H9 (cell line): ENCODE measurements around the gene EME1. TPM values are rescaled to one million over a fixed set of nuclear protein-coding genes. Genes with fewer than 3 reads are reported as not detected.

Experiments used
- DNase-seq: peaks from one replicate; pipeline ENCODE4 v3.0.0-alpha.2; 2017
- H2AFZ ChIP-seq: one replicate; pipeline ENCODE4 v1.6.1; 2013; ENCODE audit warnings: mild to moderate bottlenecking, low read length, control low read depth, moderate library complexity
- H2AK5ac ChIP-seq: 2 replicates; pipeline ENCODE4 v1.6.1; 2013; ENCODE audit warnings: low read length, control low read depth, mixed read lengths; ENCODE audit not compliant: insufficient read length
- H2BK120ac ChIP-seq: one replicate; pipeline ENCODE4 v1.6.1; 2013; ENCODE audit warnings: low read depth, mild to moderate bottlenecking, low read length, control low read depth, inconsistent platforms; ENCODE audit not compliant: poor library complexity, severe bottlenecking
- H2BK12ac ChIP-seq: 2 replicates; pipeline ENCODE4 v1.6.1; 2013; ENCODE audit warnings: low read length, control low read depth, mixed read lengths, low read depth; ENCODE audit not compliant: insufficient read length
- H2BK15ac ChIP-seq: 2 replicates; pipeline ENCODE4 v1.6.1; 2013; ENCODE audit warnings: low read depth, low read length, control low read depth
- H2BK20ac ChIP-seq: one replicate; pipeline ENCODE4 v1.6.1; 2013; ENCODE audit warnings: low read depth, mild to moderate bottlenecking, low read length, control low read depth, inconsistent platforms; ENCODE audit not compliant: poor library complexity, severe bottlenecking
- H2BK5ac ChIP-seq: 2 replicates; pipeline ENCODE4 v1.6.1; 2013; ENCODE audit warnings: low read length, control low read depth, mixed read lengths; ENCODE audit not compliant: insufficient read length
- H3K14ac ChIP-seq: 2 replicates; pipeline ENCODE4 v1.6.1; 2013; ENCODE audit warnings: low read length, control low read depth; ENCODE audit not compliant: insufficient read depth
- H3K18ac ChIP-seq: 2 replicates; pipeline ENCODE4 v1.6.1; 2013; ENCODE audit warnings: low read depth, mild to moderate bottlenecking, mixed read lengths, low read length, control low read depth; ENCODE audit not compliant: insufficient read length
- H3K23ac ChIP-seq: 2 replicates; pipeline ENCODE4 v1.6.1; 2013; ENCODE audit warnings: low read length, control low read depth, mixed read lengths, low read depth; ENCODE audit not compliant: insufficient read length
- H3K23me2 ChIP-seq: 2 replicates; pipeline ENCODE4 v1.6.1; 2013; ENCODE audit warnings: low read depth, mild to moderate bottlenecking, mixed read lengths, low read length, control low read depth; ENCODE audit not compliant: insufficient read length, poor library complexity, severe bottlenecking
- H3K27ac ChIP-seq: 2 replicates; pipeline ENCODE4 v1.5.1; 2013; ENCODE audit warnings: low read length, control low read depth, mixed read lengths, low read depth; ENCODE audit not compliant: insufficient read length
- H3K27me3 ChIP-seq: 2 replicates; pipeline ENCODE4 v1.6.1; 2013; ENCODE audit warnings: low read length, control low read depth, inconsistent platforms; ENCODE audit not compliant: insufficient read depth
- H3K4ac ChIP-seq: 2 replicates; pipeline ENCODE4 v1.6.1; 2013; ENCODE audit warnings: low read depth, mild to moderate bottlenecking, control low read depth, inconsistent platforms, low read length, moderate library complexity
- H3K4me1 ChIP-seq: 2 replicates; pipeline ENCODE4 v1.6.1; 2013; ENCODE audit warnings: low read length, control low read depth, inconsistent platforms; ENCODE audit not compliant: insufficient read depth
- H3K4me2 ChIP-seq: 2 replicates; pipeline ENCODE4 v1.6.1; 2013; ENCODE audit warnings: low read length, control low read depth, mixed read lengths; ENCODE audit not compliant: insufficient read length, insufficient read depth
- H3K56ac ChIP-seq: 2 replicates; pipeline ENCODE4 v1.6.1; 2013; ENCODE audit warnings: low read depth, mild to moderate bottlenecking, mixed read lengths, low read length, control low read depth; ENCODE audit not compliant: insufficient read length
- H3K79me1 ChIP-seq: 2 replicates; pipeline ENCODE4 v1.6.1; 2013; ENCODE audit warnings: low read depth, mild to moderate bottlenecking, moderate library complexity, low read length, control low read depth, inconsistent platforms; ENCODE audit not compliant: insufficient read depth, poor library complexity, severe bottlenecking
- H3K79me2 ChIP-seq: 2 replicates; pipeline ENCODE4 v1.6.1; 2013; ENCODE audit warnings: low read length, control low read depth, inconsistent platforms; ENCODE audit not compliant: insufficient read depth
- H3K9ac ChIP-seq: 2 replicates; pipeline ENCODE4 v1.6.1; 2013; ENCODE audit warnings: low read length, control low read depth, mixed read lengths; ENCODE audit not compliant: insufficient read length; ENCODE audit errors: extremely low read depth
- H3K9me3 ChIP-seq: one replicate; pipeline ENCODE4 v1.6.1; 2013; ENCODE audit warnings: low read depth, low read length, inconsistent platforms; ENCODE audit not compliant: control insufficient read depth
- H3T11ph ChIP-seq: one replicate; pipeline ENCODE4 v1.6.1; 2013; ENCODE audit warnings: mild to moderate bottlenecking, low read length, control low read depth, inconsistent platforms
- H4K20me1 ChIP-seq: one replicate; pipeline ENCODE4 v1.6.1; 2013; ENCODE audit not compliant: control insufficient read depth, insufficient read length, insufficient read depth
- H4K5ac ChIP-seq: 2 replicates; pipeline ENCODE4 v1.6.1; 2013; ENCODE audit warnings: low read depth, mild to moderate bottlenecking, mixed read lengths, low read length, control low read depth; ENCODE audit not compliant: insufficient read length
- H4K8ac ChIP-seq: replicated peaks from 2 replicates; pipeline ENCODE4 v1.6.1; 2013; ENCODE audit warnings: low read length, control low read depth, mixed read lengths, low read depth; ENCODE audit not compliant: insufficient read length
- H4K91ac ChIP-seq: 2 replicates; pipeline ENCODE4 v1.6.1; 2013; ENCODE audit warnings: low read depth, mild to moderate bottlenecking, moderate library complexity, mixed read lengths, low read length, control low read depth; ENCODE audit not compliant: insufficient read length
- H3K27ac Mint-ChIP-seq, 3 experiments: 2 replicates in 2 of 3; 3 replicates in 1 of 3; pipeline ENCODE4 v1.8.0; 2020 to 2021; ENCODE audit warnings: mixed read lengths in 3 of 3, mild to moderate bottlenecking in 1 of 3, moderate library complexity in 1 of 3
- H3K27me3 Mint-ChIP-seq: 2 replicates; pipeline ENCODE4 v1.8.0; 2021; ENCODE audit warnings: low read depth, mild to moderate bottlenecking, moderate library complexity, mixed read lengths
- H3K36me3 Mint-ChIP-seq, 3 experiments: 2 replicates in 2 of 3; 3 replicates in 1 of 3; pipeline ENCODE4 v1.8.0; 2020 to 2021; ENCODE audit warnings: low read depth in 3 of 3, mixed read lengths in 3 of 3; ENCODE audit not compliant: insufficient read depth in 1 of 3
- H3K4me1 Mint-ChIP-seq, 2 experiments: 2 replicates each; pipeline ENCODE4 v1.8.0; 2020; ENCODE audit warnings: mixed read lengths in 2 of 2
- H3K4me3 Mint-ChIP-seq, 2 experiments: 2 replicates in 1 of 2; 3 replicates in 1 of 2; pipeline ENCODE4 v1.8.0; 2020 to 2021; ENCODE audit warnings: mild to moderate bottlenecking in 2 of 2, mixed read lengths in 2 of 2, moderate library complexity in 1 of 2
- H3K9me3 Mint-ChIP-seq, 2 experiments: 2 replicates in 1 of 2; 3 replicates in 1 of 2; pipeline ENCODE4 v1.8.0; 2020; ENCODE audit warnings: mild to moderate bottlenecking in 2 of 2, mixed read lengths in 2 of 2, moderate library complexity in 1 of 2
- WGBS: extraction: QIAGEN DNeasy Blood & Tissue Kit; methylation state at CpG from one replicate; pipeline ENCODE4 v1.1.7; 2013; ENCODE audit warnings: missing lambda C conversion rate, low lambda C conversion rate, mixed read lengths; ENCODE audit not compliant: insufficient read length; ENCODE audit errors: extremely low coverage; 5-methylcytosine and 5-hydroxymethylcytosine counted together
- total RNA-seq: library from RNA; stranded (reverse); gene quantifications from 2 replicates; pipeline ENCODE4 v1.2.1, GENCODE V29; 2021
- TF ChIP-seq, protein P1 (sequence below): fragments of 200-600 bp; sonication (generic); conservative IDR thresholded peaks from 3 replicates; pipeline ENCODE4 v1.8.0; 2021; ENCODE audit warnings: antibody characterized with exemption, mild to moderate bottlenecking

The EME1 gene
- total RNA-seq, 1 experiment from 2014 or later = 15.1 TPM

DNA sequence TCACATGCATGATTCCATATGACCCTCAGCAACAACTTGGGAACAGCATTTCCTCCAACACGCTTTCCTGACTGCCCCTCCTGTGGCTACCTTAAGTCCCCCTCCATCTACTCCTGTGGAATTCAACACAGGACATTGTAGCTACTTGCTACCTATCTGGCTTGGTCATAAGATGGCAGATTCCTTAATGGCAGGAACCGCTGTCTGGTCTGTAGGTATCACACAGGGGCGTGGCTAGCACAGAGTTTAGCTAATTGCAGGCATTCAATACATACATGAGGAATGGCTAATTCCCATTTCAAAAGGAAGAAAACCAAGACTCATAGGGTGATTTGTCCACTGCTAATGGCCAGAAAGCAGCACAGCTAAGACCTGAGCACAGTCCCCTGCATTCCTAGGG, 15.7 kb downstream of the EME1 start:
- Histone ChIP-seq H3K27me3 (no peaks in the 10 kb centered on the region), H3K4ac (no peak overlapping the region), H3K79me2 (no peaks in the 10 kb centered on the region), H3K9ac (no peak overlapping the region), H3K4me1 (no peaks in the 10 kb centered on the region), H2BK20ac (no peak overlapping the region), H3K79me1 (no peaks in the 10 kb centered on the region), H3K9me3 (no peaks in the 10 kb centered on the region), H3K27ac (no peak overlapping the region), H2BK12ac (no peak overlapping the region), H3K23me2 (no peaks in the 10 kb centered on the region), H2AK5ac (no peak overlapping the region), H3K14ac (no peak overlapping the region), H3T11ph (no peak overlapping the region), H2AFZ (no peak overlapping the region), H3K18ac (no peak overlapping the region), H4K91ac (no peak overlapping the region), H4K8ac (no peak overlapping the region), H4K20me1 (no peaks in the 10 kb centered on the region), H2BK5ac (no peak overlapping the region), H3K4me2 (no peak overlapping the region), H2BK15ac (no peak overlapping the region), H3K56ac (no peak overlapping the region), H3K23ac (no peak overlapping the region), H4K5ac (no peak overlapping the region), H2BK120ac (no peak overlapping the region)
- no peaks in the 10 kb centered on the region for H3K9me3 Mint-ChIP-seq
- H3K27me3 Mint-ChIP-seq = no peaks in the 10 kb centered on the region
- H3K36me3 Mint-ChIP-seq = peaks cover 48 to 98% (median 87%) of the 10 kb centered on the region in 3 experiments; a peak in 6 of 7 replicates
- no peak for DNase-seq
- TF ChIP-seq, protein P1, sequence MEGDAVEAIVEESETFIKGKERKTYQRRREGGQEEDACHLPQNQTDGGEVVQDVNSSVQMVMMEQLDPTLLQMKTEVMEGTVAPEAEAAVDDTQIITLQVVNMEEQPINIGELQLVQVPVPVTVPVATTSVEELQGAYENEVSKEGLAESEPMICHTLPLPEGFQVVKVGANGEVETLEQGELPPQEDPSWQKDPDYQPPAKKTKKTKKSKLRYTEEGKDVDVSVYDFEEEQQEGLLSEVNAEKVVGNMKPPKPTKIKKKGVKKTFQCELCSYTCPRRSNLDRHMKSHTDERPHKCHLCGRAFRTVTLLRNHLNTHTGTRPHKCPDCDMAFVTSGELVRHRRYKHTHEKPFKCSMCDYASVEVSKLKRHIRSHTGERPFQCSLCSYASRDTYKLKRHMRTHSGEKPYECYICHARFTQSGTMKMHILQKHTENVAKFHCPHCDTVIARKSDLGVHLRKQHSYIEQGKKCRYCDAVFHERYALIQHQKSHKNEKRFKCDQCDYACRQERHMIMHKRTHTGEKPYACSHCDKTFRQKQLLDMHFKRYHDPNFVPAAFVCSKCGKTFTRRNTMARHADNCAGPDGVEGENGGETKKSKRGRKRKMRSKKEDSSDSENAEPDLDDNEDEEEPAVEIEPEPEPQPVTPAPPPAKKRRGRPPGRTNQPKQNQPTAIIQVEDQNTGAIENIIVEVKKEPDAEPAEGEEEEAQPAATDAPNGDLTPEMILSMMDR = no peak
- no peaks in the 10 kb centered on the region for H3K4me1 Mint-ChIP-seq
- WGBS = no CpG with 5 or more reads among the region's 3 CpGs
- H3K4me3 Mint-ChIP-seq = no peak overlapping the region; a peak in 1 of 5 replicates
- no peak overlapping the region for H3K27ac Mint-ChIP-seq
